K562 (cell line): ENCODE data around the gene SRSF1. TPM values are rescaled to one million over a fixed set of nuclear protein-coding genes. Genes with fewer than 3 reads are reported as not detected.

Experiments used
- ATAC-seq: fragments of 200-7000 bp; cut with Tn5 transposase; 3 replicates; pipeline ENCODE4 v1.9.1; 2020; ENCODE audit warnings: moderate library complexity
- BruUV-seq: library from RNA; stranded (reverse); fragments of 400-500 nt; replicated peaks from 2 replicates; lab custom pipeline; 2021; lab: Mats Ljungman, UMichigan
- CTCF ChIA-PET: fragments of 300-600 bp; formaldehyde crosslinking; extraction: SDS; loops from one replicate; lab custom pipeline; 2021; ENCODE audit warnings: low intra/inter-chr PET ratio; lab: Yijun Ruan, JAX
- POLR2A ChIA-PET: fragments of 300-600, 350-650 bp; sonication (Branson Sonifier 250); formaldehyde crosslinking; extraction: SDS; loops from one replicate; lab custom pipeline; 2021; ENCODE audit warnings: antibody characterized with exemption, inconsistent platforms; lab: Yijun Ruan, JAX
- DNase-seq, 4 experiments: peaks; one replicate each; pipeline versions ENCODE4 v3.0.0 to v3.0.0-alpha.2; 2011 to 2018; ENCODE audit warnings: low spot score in 3 of 4, mixed read lengths in 3 of 4; ENCODE audit errors: extremely low read depth in 1 of 4
- FAIRE-seq: peaks from 2 replicates; lab custom pipeline; 2011; peaks lifted over from hg19 to GRCh38; lab: Jason Lieb, UNC
- H2AFZ ChIP-seq: 2 replicates; pipeline ENCODE4 v1.6.0; 2011; ENCODE audit warnings: low read depth, low read length, control low read depth, inconsistent platforms
- H3K27ac ChIP-seq: fragments of 200-600 bp; 3 replicates; pipeline ENCODE4 v1.8.0; 2011; ENCODE audit warnings: low read depth, mild to moderate bottlenecking, control low read depth, inconsistent platforms, low read length, moderate library complexity, mixed read lengths; ENCODE audit errors: extremely low read depth
- H3K27me3 ChIP-seq, 2 experiments: fragments of 300-600 bp in 1 of 2; 2 replicates in 1 of 2; 3 replicates in 1 of 2; pipeline versions ENCODE4 v1.6.0 to v1.8.0; 2011; ENCODE audit warnings: inconsistent platforms in 2 of 2, low read length in 2 of 2, mild to moderate bottlenecking in 1 of 2, mixed read lengths in 1 of 2, moderate library complexity in 1 of 2; ENCODE audit not compliant: control insufficient read depth in 2 of 2, insufficient read depth in 2 of 2
- H3K36me3 ChIP-seq: fragments of 300-600 bp; 3 replicates; pipeline ENCODE4 v1.8.0; 2011; ENCODE audit warnings: mild to moderate bottlenecking, low read length, inconsistent platforms; ENCODE audit not compliant: control insufficient read depth, insufficient read depth
- H3K4me1 ChIP-seq, 2 experiments: fragments of 200-600 bp in 1 of 2; replicated peaks in 1 of 2; 2 replicates in 1 of 2; 3 replicates in 1 of 2; pipeline versions ENCODE4 v1.5.1 to v1.8.0; 2011; ENCODE audit warnings: inconsistent platforms in 2 of 2, low read length in 2 of 2, mild to moderate bottlenecking in 1 of 2, mixed read lengths in 1 of 2, moderate library complexity in 1 of 2; ENCODE audit not compliant: control insufficient read depth in 2 of 2, insufficient read depth in 2 of 2
- H3K4me2 ChIP-seq: 2 replicates; pipeline ENCODE4 v1.6.1; 2011; ENCODE audit warnings: low read length, control low read depth, inconsistent platforms, mixed read lengths; ENCODE audit not compliant: insufficient read depth
- H3K4me3 ChIP-seq: fragments of 200-600 bp; sonication (generic), shearing (Covaris generic); 2 replicates; pipeline ENCODE4 v1.5.1; 2016; ENCODE audit warnings: control low read depth, inconsistent platforms
- H3K79me2 ChIP-seq: fragments of 200-600 bp; 3 replicates; pipeline ENCODE4 v1.8.0; 2011; ENCODE audit warnings: low read length, inconsistent platforms; ENCODE audit not compliant: control insufficient read depth, insufficient read depth
- H3K9ac ChIP-seq, 2 experiments: 2 replicates each; pipeline versions ENCODE4 v1.6.0 to v1.6.1; 2011; ENCODE audit warnings: low read depth in 2 of 2, low read length in 2 of 2, control low read depth in 1 of 2, inconsistent platforms in 1 of 2, mild to moderate bottlenecking in 1 of 2, mixed read lengths in 1 of 2; ENCODE audit not compliant: insufficient read depth in 1 of 2
- H3K9me1 ChIP-seq: one replicate; pipeline ENCODE4 v1.6.0; 2011; ENCODE audit warnings: inconsistent platforms, mild to moderate bottlenecking, low read length, moderate library complexity; ENCODE audit not compliant: control insufficient read depth, insufficient read depth
- H3K9me3 ChIP-seq: replicated peaks from 2 replicates; pipeline ENCODE4 v1.5.1; 2011; ENCODE audit warnings: low read depth, low read length, inconsistent platforms; ENCODE audit not compliant: control insufficient read depth, insufficient read depth
- H4K20me1 ChIP-seq: replicated peaks from 2 replicates; pipeline ENCODE4 v1.6.1; 2011; ENCODE audit warnings: low read length, inconsistent platforms, mixed read lengths; ENCODE audit not compliant: control insufficient read depth, insufficient read depth
- BCLAF1 ChIP-seq, 2 experiments: fragments of 450-650 bp in 1 of 2; IDR thresholded peaks; 2 replicates each; pipeline ENCODE4 v1.6.1; 2011 to 2017; ENCODE audit warnings: low read depth in 2 of 2, antibody characterized with exemption in 1 of 2, borderline replicate concordance in 1 of 2, low read length in 1 of 2, mild to moderate bottlenecking in 1 of 2, mixed read lengths in 1 of 2; ENCODE audit not compliant: control insufficient read depth in 1 of 2
- CBX2 ChIP-seq: fragments of 200-600 bp; sonication (generic); IDR thresholded peaks from one replicate; pipeline ENCODE4 v1.6.1; 2012; ENCODE audit warnings: mild to moderate bottlenecking, low read length, inconsistent platforms; ENCODE audit not compliant: insufficient read depth, poor library complexity, severe bottlenecking
- CHD4 ChIP-seq: fragments of 200-600 bp; sonication (generic); IDR thresholded peaks from 3 replicates; pipeline ENCODE4 v1.6.1; 2012; ENCODE audit warnings: low read depth, mild to moderate bottlenecking, mixed read lengths, low read length, inconsistent platforms; ENCODE audit not compliant: insufficient read depth, insufficient replicate concordance, poor library complexity, severe bottlenecking
- EGR1 ChIP-seq: fragments of 450-650 bp; conservative IDR thresholded peaks from 2 replicates; pipeline ENCODE4 v1.6.1; 2017; ENCODE audit warnings: mild to moderate bottlenecking
- KDM1A ChIP-seq, 2 experiments: fragments of 450-650 bp; IDR thresholded peaks; 2 replicates each; pipeline ENCODE4 v1.6.1; 2016; ENCODE audit warnings: mild to moderate bottlenecking in 2 of 2
- MCM3 ChIP-seq: fragments of 450-650 bp; IDR thresholded peaks from 2 replicates; pipeline ENCODE4 v1.6.1; 2016
- NELFE ChIP-seq: IDR thresholded peaks from 2 replicates; pipeline ENCODE4 v1.6.1; 2011; ENCODE audit warnings: mild to moderate bottlenecking; ENCODE audit not compliant: insufficient read depth, insufficient read length
- NFATC3 ChIP-seq: fragments of 450-650 bp; IDR thresholded peaks from 2 replicates; pipeline ENCODE4 v1.6.1; 2017; ENCODE audit warnings: mild to moderate bottlenecking
- POLR3A ChIP-seq: IDR thresholded peaks from 2 replicates; pipeline ENCODE4 v1.6.1; 2011; ENCODE audit warnings: borderline replicate concordance, mild to moderate bottlenecking, moderate library complexity; ENCODE audit not compliant: insufficient read length, insufficient read depth; ENCODE audit errors: extremely low read depth
- SMARCA4 ChIP-seq: fragments of 450-650 bp; IDR thresholded peaks from 2 replicates; pipeline ENCODE4 v1.6.1; 2016
- SMARCA5 ChIP-seq: fragments of 450-650 bp; IDR thresholded peaks from 2 replicates; pipeline ENCODE4 v1.6.1; 2016
- STAT6 ChIP-seq: sonication (generic); formaldehyde crosslinking; IDR thresholded peaks from 2 replicates; pipeline ENCODE4 v1.8.1; 2023; ENCODE audit warnings: mild to moderate bottlenecking, missing genetic modification reagents
- VEZF1 ChIP-seq: fragments of 200-800 bp; sonication (Bioruptor generic); IDR thresholded peaks from 2 replicates; pipeline ENCODE4 v1.6.1; 2017; ENCODE audit warnings: missing genetic modification characterization, missing compliant biosample characterization
- ZBTB8A ChIP-seq: fragments of 450-650 bp; IDR thresholded peaks from 2 replicates; pipeline ENCODE4 v1.6.1; 2018; ENCODE audit warnings: mild to moderate bottlenecking, moderate library complexity; ENCODE audit not compliant: partially characterized antibody
- ZNF184 ChIP-seq: sonication (generic); formaldehyde crosslinking; IDR thresholded peaks from 2 replicates; pipeline ENCODE4 v1.5.0; 2020; ENCODE audit warnings: missing genetic modification reagents
- ZNF41 ChIP-seq: fragments of 250-450 bp; sonication (Bioruptor Pico); conservative IDR thresholded peaks from 2 replicates; pipeline ENCODE4 v1.4.0; 2020; ENCODE audit warnings: mild to moderate bottlenecking
- ZNF717 ChIP-seq: fragments of 250-450 bp; sonication (Bioruptor Pico); IDR thresholded peaks from 2 replicates; pipeline ENCODE4 v1.5.0; 2021
- WGBS: fragments of 100-300 bp; shearing (Covaris generic); methylation state at CpG from one replicate; pipeline ENCODE4 v1.1.6; 2016; ENCODE audit warnings: low coverage, mixed read lengths; ENCODE audit not compliant: insufficient coverage; ENCODE audit errors: missing lambda C conversion rate; 5-methylcytosine and 5-hydroxymethylcytosine counted together
- in situ Hi-C: fragments of 300-500 bp; cut with MboI; formaldehyde crosslinking; loops from 4 replicates; pipeline ENCODE4 v1.15.0; 2018; ENCODE audit warnings: inconsistent platforms, mixed read lengths
- intact Hi-C: fragments of 100-400 bp; cut with micrococcal nuclease; formaldehyde crosslinking; loops from 2 replicates; pipeline ENCODE4 v1.14.2; 2022
- polyA plus RNA-seq, 8 experiments: library from polyadenylated mRNA; depleted of rRNA in 4 of 8; stranded (reverse) in 5 of 8; unstranded in 3 of 8; fragments of >200 nt; fragmentation: Nextera tagmentation in 2 of 8; fragmentation: Illumina TruSeq in 1 of 8; extraction: Ambion mirVana in 2 of 8; extraction: Trizol in 1 of 8; gene quantifications; 2 replicates each; pipeline versions ENCODE4 v1.2.1 to v1.2.3, GENCODE V29; 2011 to 2014; ENCODE audit warnings: inconsistent platforms in 1 of 8, missing spikeins in 1 of 8
- total RNA-seq, 7 experiments: library from RNA; depleted of rRNA in 6 of 7; stranded (reverse); fragments of >200 nt in 6 of 7; fragmentation: Illumina TruSeq in 2 of 7; extraction: Trizol in 2 of 7; gene quantifications; 2 replicates each; pipeline versions ENCODE4 v1.2.1 to v1.2.3, GENCODE V29; 2011 to 2021; ENCODE audit warnings: low replicate concordance in 1 of 7

Gene SRSF1
- total and polyA plus RNA-seq, 9 of the 15 experiments (the other 6 are each of a cell fraction or from before 2014, with no cell fraction given) = 77.8 to 559 (median 442) TPM

- ATAC-seq (no peak), DNase-seq (no peak), FAIRE-seq (peak; percentile 46)
- intact Hi-C loops (no loop called here), in situ Hi-C loops (no loop called here)
- H3K9ac ChIP-seq = no peak overlapping the region
- 79% methylated on average over 2 of the region's 2 CpGs for WGBS
- peaks cover 14 to 52% of the 10 kb centered on the region in 2 experiments; a peak in 4 of 5 replicates for H3K4me1 ChIP-seq
- peaks cover 5% of the 10 kb centered on the region; the same call in 2 of the 3 replicates for H3K36me3 ChIP-seq
- H3K27ac ChIP-seq = no peak overlapping the region
- H3K9me1 ChIP-seq = no peaks in the 10 kb centered on the region
- H2AFZ ChIP-seq = no peak overlapping the region
- no peaks in the 10 kb centered on the region; the same call in 1 of the 2 replicates for H4K20me1 ChIP-seq
- H3K9me3 ChIP-seq = no peaks in the 10 kb centered on the region
- H3K79me2 ChIP-seq = peaks cover 27% of the 10 kb centered on the region
- H3K27me3 ChIP-seq = no peaks in the 10 kb centered on the region
- ChIA-PET CTCF (no interaction called here), POLR2A (interaction anchor here (0.6 to 3.9 kb wide), 11 partner anchors 9 to 139 kb away, joined by 3 to 30 read pairs (median 4); partner anchors contain the start of gene SRSF1)
- H3K4me3 ChIP-seq = no peak overlapping the region
- no peak overlapping the region for H3K4me2 ChIP-seq
- no TSS peak for BruUV-seq
- TF ChIP-seq SMARCA4 (no peak), NELFE (no peak), CHD4 (no peak), ZNF184 (CRISPR knock-in tag) (no peak), CBX2 (no peak), ZNF717 (CRISPR knock-in tag) (no peak), BCLAF1 (IDR thresholded peaks at IDR 0.05; ENCODE audit: borderline replicate concordance in 1 of 2, control insufficient read depth in 1 of 2, low read depth in 2 of 2, low read length in 1 of 2) (no peak), STAT6 (CRISPR knock-in tag) (no peak), ZBTB8A (no peak), EGR1 (no peak), SMARCA5 (no peak), NFATC3 (no peak), KDM1A (IDR thresholded peaks at IDR 0.05) (no peak), POLR3A (no peak), ZNF41 (no peak), MCM3 (no peak), VEZF1 (CRISPR knock-in tag) (no peak)
Observed at GRCh38 chr17:57990037-57990436, 17.0 kb downstream of the SRSF1 start.
